ENCODE data around the gene COX14. TPM values are rescaled to one million over a fixed set of nuclear protein-coding genes. Genes with fewer than 3 reads are reported as not detected.
"Not testable (repeated sequence)": the region's sequence is repeated elsewhere in the genome, so short reads cannot be mapped to it uniquely, and the experiment has no call there.

Gene COX14
- total RNA-seq, 4 donors from 2014 or later = 14.3 to 121 (median 45.4) TPM

GRCh38 chr12:50079771-50080170, 32.3 kb upstream of the COX14 start:
- DNase-seq = no peak
- Histone ChIP-seq H3K36me3 (no peaks in the 10 kb centered on the region), H3K4me3 (no peak overlapping the region), H3K9me3 (no peaks in the 10 kb centered on the region), H3K4me1 (no peaks in the 10 kb centered on the region), H3K27me3 (no peaks in the 10 kb centered on the region), H3K27ac (no peak overlapping the region)
- TF ChIP-seq CTCF (IDR thresholded peaks at IDR 0.05) = no peak
- intact Hi-C loops (cut with DNase I; ENCODE audit: low total_unique reads) = loop anchor here (10.0 kb wide), 1 partner anchor 95 kb away; no protein-coding TSS in a partner anchor

GRCh38 chr12:50081096-50081808, 30.8 kb upstream of the COX14 start:
- Histone ChIP-seq H3K27me3 (no peaks in the 10 kb centered on the region), H3K27ac (peak overlapping the region in 1 of 2 donors; percentile 16), H3K4me1 (no peaks in the 10 kb centered on the region), H3K4me3 (no peak overlapping the region), H3K9me3 (no peaks in the 10 kb centered on the region), H3K36me3 (no peaks in the 10 kb centered on the region)
- DNase-seq = no peak
- no peak for TF ChIP-seq POLR2A (IDR thresholded peaks at IDR 0.05)
- no peak for TF ChIP-seq CTCF (IDR thresholded peaks at IDR 0.05)
- intact Hi-C loops (cut with DNase I; ENCODE audit: low total_unique reads) = no loop called here

GRCh38 chr12:50082644-50083043, 29.4 kb upstream of the COX14 start:
- TF ChIP-seq CTCF (IDR thresholded peaks at IDR 0.05) = no peak
- TF ChIP-seq POLR2A (IDR thresholded peaks at IDR 0.05) = no peak
- H3K27me3 ChIP-seq = no peaks in the 10 kb centered on the region
- no peak for DNase-seq
- no peak overlapping the region for H3K4me3 ChIP-seq
- intact Hi-C loops (cut with DNase I; ENCODE audit: low total_unique reads) = no loop called here
- no peak overlapping the region for H3K27ac ChIP-seq
- no peaks in the 10 kb centered on the region for H3K9me3 ChIP-seq
- H3K4me1 ChIP-seq = no peaks in the 10 kb centered on the region
- H3K36me3 ChIP-seq = no peaks in the 10 kb centered on the region

- H3K27ac ChIP-seq = peak overlapping the region in 1 of 2 donors; percentile 7
- no peaks in the 10 kb centered on the region for H3K27me3 ChIP-seq
- H3K36me3 ChIP-seq = no peaks in the 10 kb centered on the region
- no peak for DNase-seq
- H3K4me3 ChIP-seq = no peak overlapping the region
- no peaks in the 10 kb centered on the region for H3K4me1 ChIP-seq
- intact Hi-C loops (cut with DNase I; ENCODE audit: low total_unique reads) = no loop called here
- TF ChIP-seq CTCF (IDR thresholded peaks at IDR 0.05) = no peak
- no peak for TF ChIP-seq POLR2A (IDR thresholded peaks at IDR 0.05)
- H3K9me3 ChIP-seq = no peaks in the 10 kb centered on the region
These were observed 28.7 kb upstream of the COX14 start for GRCh38 chr12:50083301-50083700.

GRCh38 chr12:50084409-50084774, 27.6 kb upstream of the COX14 start:
- H3K27ac ChIP-seq = peak overlapping the region; percentile 93 to 98
- H3K36me3 ChIP-seq; H3K4me1 ChIP-seq; DNase-seq; intact Hi-C loops (cut with DNase I; ENCODE audit: low total_unique reads); H3K27me3 ChIP-seq; H3K9me3 ChIP-seq: not testable (repeated sequence)
- peak overlapping the region; percentile 63 to 88 for H3K4me3 ChIP-seq

Measured in uterus (tissue), 4 donors.